Esophagus squamous epithelium (tissue), 5 donors: ENCODE measurements around the gene VSNL1. TPM values are rescaled to one million over a fixed set of nuclear protein-coding genes. Genes with fewer than 3 reads are reported as not detected.
A peak's percentile ranks its signal among the peaks of the same experiment; 100 is the strongest.

Experiments used
- DNase-seq: peaks from one replicate; lab custom pipeline; 2025; lab: John Stamatoyannopoulos, UW
- H3K27ac ChIP-seq, 4 donors: fragments of 200-600 bp; sonication (generic); one replicate each; pipeline ENCODE4 v1.5.1; 2016 to 2019; ENCODE audit warnings: mild to moderate bottlenecking in 1 of 4
- H3K27me3 ChIP-seq, 4 donors: fragments of 200-600 bp; sonication (generic); 1 replicate in 3 of 4; 2 replicates in 1 of 4; pipeline versions ENCODE4 v1.5.1 to v1.6.0; 2017 to 2021; ENCODE audit warnings: antibody characterized with exemption in 1 of 4
- H3K36me3 ChIP-seq, 3 donors: fragments of 200-600 bp; sonication (generic); one replicate each; pipeline ENCODE4 v1.5.1; 2016 to 2019
- H3K4me1 ChIP-seq, 3 donors: fragments of 200-600 bp; sonication (generic); one replicate each; pipeline ENCODE4 v1.5.1; 2017 to 2019
- H3K4me3 ChIP-seq, 4 donors: fragments of 200-600 bp; sonication (generic); 1 replicate in 3 of 4; 2 replicates in 1 of 4; pipeline ENCODE4 v1.5.1; 2016 to 2019; ENCODE audit warnings: mild to moderate bottlenecking in 2 of 4, moderate library complexity in 1 of 4
- H3K9me3 ChIP-seq, 3 donors: fragments of 200-600 bp; sonication (generic); one replicate each; pipeline ENCODE4 v1.5.1; 2016 to 2019
- CTCF ChIP-seq, 6 experiments: fragments of 450-650 bp in 4 of 6; fragments of 200-600 bp in 2 of 6; sonication (generic) in 2 of 6; IDR thresholded peaks; one replicate each; pipeline ENCODE4 v1.5.1; 2016 to 2019; ENCODE audit warnings: antibody characterized with exemption in 6 of 6, mild to moderate bottlenecking in 4 of 6, moderate library complexity in 4 of 6
- POLR2A ChIP-seq, 4 donors: fragments of 450-650 bp; IDR thresholded peaks; one replicate each; pipeline ENCODE4 v1.6.1; 2017; ENCODE audit warnings: antibody characterized with exemption in 4 of 4, mild to moderate bottlenecking in 4 of 4, moderate library complexity in 3 of 4
- WGBS, 2 donors: methylation state at CpG; one replicate each; pipeline ENCODE4 v1.1.5; 2018; 5-methylcytosine and 5-hydroxymethylcytosine counted together
- intact Hi-C: fragments of 100-400 bp; cut with DNase I; formaldehyde crosslinking; loops from one replicate; pipeline ENCODE4 v1.15.0; 2022
- total RNA-seq, 4 donors: library from RNA; depleted of rRNA; stranded (reverse); fragments of >200 nt; gene quantifications; one replicate each; pipeline ENCODE4 v1.1.0, GENCODE V29; 2016
- donor health status: DM: yes; HTN: yes; CAD: no.

The VSNL1 gene
- total RNA-seq, 4 donors from 2014 or later: 39.1 to 88.3 (median 51.0) TPM

GRCh38 chr2:17591846-17592245 is 51.4 kb downstream of the VSNL1 start:
- no peak for DNase-seq
- peak overlapping the region; percentile 63 to 91 (median 86) for H3K27ac ChIP-seq
- intact Hi-C loops: no loop called here
- peaks cover 22 to 83% (median 31%) of the 10 kb centered on the region in 3 donors for H3K4me1 ChIP-seq
- no peak overlapping the region for H3K4me3 ChIP-seq
- no peaks in the 10 kb centered on the region for H3K36me3 ChIP-seq
- WGBS, 2 donors: 57 to 75% methylated on average over 3 of the region's 3 CpGs
- no peaks in the 10 kb centered on the region for H3K27me3 ChIP-seq
- TF ChIP-seq CTCF (IDR thresholded peaks at IDR 0.05): no peak
- TF ChIP-seq POLR2A (IDR thresholded peaks at IDR 0.05): no peak
- no peaks in the 10 kb centered on the region for H3K9me3 ChIP-seq

- Histone ChIP-seq H3K27me3 (no peaks in the 10 kb centered on the region), H3K4me1 (peaks cover 18 to 73% (median 29%) of the 10 kb centered on the region in 3 donors), H3K9me3 (no peaks in the 10 kb centered on the region), H3K27ac (peak overlapping the region; percentile 6 to 91 (median 86)), H3K36me3 (no peaks in the 10 kb centered on the region), H3K4me3 (no peak overlapping the region)
- no peak for TF ChIP-seq CTCF (IDR thresholded peaks at IDR 0.05)
- TF ChIP-seq POLR2A (IDR thresholded peaks at IDR 0.05): no peak
- 36 to 37% methylated on average over 2 of the region's 2 CpGs for WGBS, 2 donors
- no peak for DNase-seq
- intact Hi-C loops: no loop called here
Observed at GRCh38 chr2:17592731-17593409, 52.4 kb downstream of the VSNL1 start.

- no peaks in the 10 kb centered on the region for H3K9me3 ChIP-seq
- WGBS, 2 donors: 56 to 66% methylated on average over 2 of the region's 2 CpGs
- no peak overlapping the region for H3K4me3 ChIP-seq
- DNase-seq: no peak
- H3K27me3 ChIP-seq: no peaks in the 10 kb centered on the region
- no peaks in the 10 kb centered on the region for H3K36me3 ChIP-seq
- peaks cover 15 to 69% (median 29%) of the 10 kb centered on the region in 3 donors for H3K4me1 ChIP-seq
- H3K27ac ChIP-seq: peak overlapping the region; percentile 9 to 91 (median 57)
- intact Hi-C loops: no loop called here
- TF ChIP-seq POLR2A (IDR thresholded peaks at IDR 0.05): no peak
- no peak for TF ChIP-seq CTCF (IDR thresholded peaks at IDR 0.05)
Observed at GRCh38 chr2:17593445-17593840, 52.9 kb downstream of the VSNL1 start.

GRCh38 chr2:17593841-17594491 is 53.5 kb downstream of the VSNL1 start:
- TF ChIP-seq CTCF (IDR thresholded peaks at IDR 0.05): no peak
- no peak for TF ChIP-seq POLR2A (IDR thresholded peaks at IDR 0.05)
- Histone ChIP-seq H3K27me3 (no peaks in the 10 kb centered on the region), H3K36me3 (no peaks in the 10 kb centered on the region), H3K9me3 (no peaks in the 10 kb centered on the region), H3K4me1 (peaks cover 10 to 66% (median 25%) of the 10 kb centered on the region in 3 donors), H3K4me3 (no peak overlapping the region), H3K27ac (peak overlapping the region; percentile 9 to 91 (median 57))
- intact Hi-C loops: no loop called here
- 39 to 40% methylated on average over 5 to 6 of the region's 6 CpGs for WGBS, 2 donors
- no peak for DNase-seq
